NCI-H345 (cell line): ENCODE results near the gene NUDT6.
"Not testable (repeated sequence)": the region's sequence is repeated elsewhere in the genome, so short reads cannot be mapped to it uniquely, and the experiment has no call there.

ENCODE experiments used
- DNase-seq: peaks from one replicate; lab custom pipeline; 2025; lab: John Stamatoyannopoulos, UW

NUDT6 gene

GRCh38 chr4:122875949-122876348 is 46.4 kb downstream of the NUDT6 start:
- no peak for DNase-seq

- no peak for DNase-seq
Measured at GRCh38 chr4:122873821-122874593, 48.4 kb downstream of the NUDT6 start.

- DNase-seq: no peak
Measured at GRCh38 chr4:122873146-122873545, 49.3 kb downstream of the NUDT6 start.

- DNase-seq: not testable (repeated sequence)
Measured at GRCh38 chr4:122868235-122868634, 54.2 kb downstream of the NUDT6 start.

GRCh38 chr4:122865425-122865824 is 57.0 kb downstream of the NUDT6 start:
- DNase-seq: no peak

- DNase-seq: no peak
Measured at GRCh38 chr4:122863639-122864038, 58.8 kb downstream of the NUDT6 start.

GRCh38 chr4:122861172-122861943 is 61.0 kb downstream of the NUDT6 start:
- DNase-seq: no peak

GRCh38 chr4:122858705-122859104 is 63.7 kb downstream of the NUDT6 start:
- DNase-seq: no peak

- no peak for DNase-seq
Measured at GRCh38 chr4:122857160-122857559, 65.2 kb downstream of the NUDT6 start.

- no peak for DNase-seq
Measured at GRCh38 chr4:122855353-122855890, 67.0 kb downstream of the NUDT6 start.

GRCh38 chr4:122854447-122855352 is 67.7 kb downstream of the NUDT6 start:
- no peak for DNase-seq

- no peak for DNase-seq
Measured at GRCh38 chr4:122851568-122851967, 70.8 kb downstream of the NUDT6 start.

- not testable (repeated sequence) for DNase-seq
Measured at GRCh38 chr4:122849789-122850188, 72.6 kb downstream of the NUDT6 start.

- no peak for DNase-seq
Measured at GRCh38 chr4:122847931-122848330, 74.5 kb downstream of the NUDT6 start.

GRCh38 chr4:122845760-122846159 is 76.6 kb downstream of the NUDT6 start:
- DNase-seq: no peak

- no peak for DNase-seq
Measured at GRCh38 chr4:122845066-122845465, 77.3 kb downstream of the NUDT6 start.

GRCh38 chr4:122844391-122844790 is 78.0 kb downstream of the NUDT6 start:
- DNase-seq: not testable (repeated sequence)

GRCh38 chr4:122842984-122843531 is 79.3 kb downstream of the NUDT6 start:
- DNase-seq: no peak
